ENCODE data around the gene USH2A.

DNA sequence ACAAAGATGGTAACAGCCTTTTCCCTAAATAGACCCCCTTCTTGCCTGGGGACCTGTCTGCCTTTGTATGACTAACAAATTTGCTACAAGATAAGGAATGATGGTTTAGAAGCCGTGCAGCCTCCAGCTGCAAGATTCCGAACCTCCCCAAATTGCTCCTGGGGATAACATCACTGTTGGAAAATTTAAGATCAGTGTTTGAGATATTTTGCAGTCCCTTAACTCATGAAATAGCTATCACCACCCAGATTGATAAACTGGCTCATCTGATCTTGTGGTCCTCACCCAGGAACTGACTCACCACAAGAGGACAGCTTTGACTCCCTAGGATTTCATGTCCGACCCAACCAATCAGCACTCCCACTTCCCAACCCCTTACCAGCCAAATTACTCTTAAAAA is 254.7 kb downstream of the USH2A start:
- TF ChIP-seq EZH2 (optimal IDR thresholded peaks at IDR 0.05; ENCODE audit: low read depth, low read length) (no peak), EZH2phosphoT487 (IDR thresholded peaks at IDR 0.05; ENCODE audit: low read length) (no peak)
- TF ChIP-seq, protein P1, sequence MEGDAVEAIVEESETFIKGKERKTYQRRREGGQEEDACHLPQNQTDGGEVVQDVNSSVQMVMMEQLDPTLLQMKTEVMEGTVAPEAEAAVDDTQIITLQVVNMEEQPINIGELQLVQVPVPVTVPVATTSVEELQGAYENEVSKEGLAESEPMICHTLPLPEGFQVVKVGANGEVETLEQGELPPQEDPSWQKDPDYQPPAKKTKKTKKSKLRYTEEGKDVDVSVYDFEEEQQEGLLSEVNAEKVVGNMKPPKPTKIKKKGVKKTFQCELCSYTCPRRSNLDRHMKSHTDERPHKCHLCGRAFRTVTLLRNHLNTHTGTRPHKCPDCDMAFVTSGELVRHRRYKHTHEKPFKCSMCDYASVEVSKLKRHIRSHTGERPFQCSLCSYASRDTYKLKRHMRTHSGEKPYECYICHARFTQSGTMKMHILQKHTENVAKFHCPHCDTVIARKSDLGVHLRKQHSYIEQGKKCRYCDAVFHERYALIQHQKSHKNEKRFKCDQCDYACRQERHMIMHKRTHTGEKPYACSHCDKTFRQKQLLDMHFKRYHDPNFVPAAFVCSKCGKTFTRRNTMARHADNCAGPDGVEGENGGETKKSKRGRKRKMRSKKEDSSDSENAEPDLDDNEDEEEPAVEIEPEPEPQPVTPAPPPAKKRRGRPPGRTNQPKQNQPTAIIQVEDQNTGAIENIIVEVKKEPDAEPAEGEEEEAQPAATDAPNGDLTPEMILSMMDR (IDR thresholded peaks at IDR 0.05; ENCODE audit: low read length) = no peak
